Measurements from ENCODE around the gene RNF10.
A peak's percentile ranks its signal among the peaks of the same experiment; 100 is the strongest.
"Not testable (repeated sequence)": the region's sequence is repeated elsewhere in the genome, so short reads cannot be mapped to it uniquely, and the experiment has no call there.

The RNF10 gene

GRCh38 chr12:120529641-120530417 lies 4.3 kb upstream of the RNF10 start:
- DNase-seq (ENCODE audit: low read depth) = peak; percentile 49
- TF ChIP-seq CTCF (conservative IDR thresholded peaks at IDR 0.05; ENCODE audit: low read length) = peak; percentile 42
- peak overlapping the region; percentile 91 for H3K4me3 ChIP-seq (ENCODE audit: low read length)

GRCh38 chr12:120530418-120530761 lies 3.8 kb upstream of the RNF10 start:
- DNase-seq (ENCODE audit: low read depth) = not testable (repeated sequence)

GRCh38 chr12:120532701-120533238 lies 1.4 kb upstream of the RNF10 start:
- H3K4me3 ChIP-seq (ENCODE audit: low read length) = no peak overlapping the region
- no peak for DNase-seq (ENCODE audit: low read depth)
- TF ChIP-seq CTCF (conservative IDR thresholded peaks at IDR 0.05; ENCODE audit: low read length) = no peak

More at GRCh38 chr12:120530418-120530761, 3.8 kb upstream of the RNF10 start:
- H3K4me3 ChIP-seq (ENCODE audit: low read length) = peak overlapping the region; percentile 91

- H3K4me3 ChIP-seq (ENCODE audit: low read length) = peak overlapping the region; percentile 95
- no peak for TF ChIP-seq CTCF (conservative IDR thresholded peaks at IDR 0.05; ENCODE audit: low read length)
- DNase-seq (ENCODE audit: low read depth) = peak; percentile 76
Measured at GRCh38 chr12:120534703-120535655, 823 bp downstream of the RNF10 start.

- DNase-seq (ENCODE audit: low read depth) = no peak
- peak overlapping the region; percentile 95 for H3K4me3 ChIP-seq (ENCODE audit: low read length)
- TF ChIP-seq CTCF (conservative IDR thresholded peaks at IDR 0.05; ENCODE audit: low read length) = no peak
Measured at GRCh38 chr12:120536064-120536791, 2.1 kb downstream of the RNF10 start.

GRCh38 chr12:120537856-120538220 lies 3.7 kb downstream of the RNF10 start:
- DNase-seq (ENCODE audit: low read depth) = no peak
- TF ChIP-seq CTCF (conservative IDR thresholded peaks at IDR 0.05; ENCODE audit: low read length) = no peak
- H3K4me3 ChIP-seq (ENCODE audit: low read length) = no peak overlapping the region

All from AG10803 (cell line).